HG03521 (cell line): ENCODE results near the gene RTN4R.
"Not testable (repeated sequence)": the region's sequence is repeated elsewhere in the genome, so short reads cannot be mapped to it uniquely, and the experiment has no call there.

ENCODE experiments used
- ATAC-seq: cut with Tn5 transposase; IDR thresholded peaks from one replicate; pipeline ENCODE4 v1.9.1; 2021; ENCODE audit warnings: mild to moderate bottlenecking, moderate library complexity; ENCODE audit not compliant: unreplicated experiment

RTN4R gene

DNA sequence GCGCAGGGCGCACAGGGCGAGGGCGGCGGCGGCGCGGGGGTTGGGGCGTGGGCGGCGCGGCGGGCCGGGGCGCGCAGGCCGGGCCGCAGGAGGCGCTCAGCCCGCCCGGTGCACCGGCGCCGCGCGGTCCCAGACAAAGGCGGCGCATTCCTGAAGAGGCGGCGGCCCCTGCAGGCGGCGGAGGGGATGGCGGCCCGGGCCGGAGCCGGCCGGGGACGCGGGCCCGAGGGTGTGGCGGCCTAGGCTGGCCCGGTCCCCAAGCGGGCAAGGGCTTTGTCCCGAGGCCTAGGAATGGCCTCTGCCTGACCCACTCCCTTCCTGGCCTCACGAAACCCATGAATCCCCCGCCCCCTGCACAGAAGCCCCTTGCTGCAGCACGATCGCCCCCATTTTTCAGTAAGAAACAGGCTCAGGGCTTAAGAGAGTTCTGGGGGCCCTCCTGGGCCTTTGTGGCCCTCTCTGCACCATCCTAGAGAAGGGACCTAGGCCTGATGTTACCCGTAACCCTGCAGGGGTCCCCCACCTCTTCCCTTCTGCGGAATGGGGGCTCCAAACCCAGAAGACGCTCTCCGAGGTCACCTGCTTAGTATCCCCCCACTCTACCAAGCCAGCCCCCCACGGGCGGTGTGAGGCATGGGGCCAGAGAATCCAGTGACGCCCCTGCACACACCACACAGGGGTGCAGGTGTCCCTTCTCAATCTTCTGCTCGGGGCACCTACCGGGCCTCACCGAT is at the start of gene RTN4R:
Gene RTN4R (minus strand): TSS at position 40 of the 734 bp plus-strand sequence. CDS start 226 bp downstream, outside the sequence.
- ATAC-seq: no peak

DNA sequence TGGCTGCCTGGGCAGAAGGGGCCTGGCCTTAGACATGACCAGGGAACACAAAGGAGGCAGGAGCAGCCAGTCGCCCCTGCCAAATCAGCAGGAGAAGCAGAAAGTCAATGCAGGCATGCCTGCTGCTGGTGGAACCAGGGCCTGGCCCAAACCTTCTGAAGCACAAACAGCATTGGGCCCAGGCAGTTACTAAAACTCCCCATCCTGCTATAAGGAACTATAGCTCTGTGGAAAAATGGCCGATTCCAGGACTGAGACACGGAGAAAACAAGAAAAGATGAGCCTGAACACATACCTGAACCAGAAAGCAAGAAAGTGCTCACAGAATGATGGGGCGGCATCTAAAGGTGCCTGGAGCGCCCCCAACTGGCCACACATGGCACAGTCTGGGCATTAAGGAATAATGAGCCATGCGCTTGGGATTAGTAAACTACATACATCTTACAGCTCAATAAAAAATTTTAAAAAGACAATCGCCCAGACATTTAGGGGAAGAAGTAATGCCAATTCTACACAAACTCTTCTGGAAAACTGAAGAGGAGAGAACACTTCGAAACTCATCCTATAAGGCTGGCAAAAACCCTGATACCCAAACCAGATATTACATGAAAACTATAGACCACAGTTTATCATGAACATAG is 49.4 kb upstream of the RTN4R start:
- not testable (repeated sequence) for ATAC-seq

DNA sequence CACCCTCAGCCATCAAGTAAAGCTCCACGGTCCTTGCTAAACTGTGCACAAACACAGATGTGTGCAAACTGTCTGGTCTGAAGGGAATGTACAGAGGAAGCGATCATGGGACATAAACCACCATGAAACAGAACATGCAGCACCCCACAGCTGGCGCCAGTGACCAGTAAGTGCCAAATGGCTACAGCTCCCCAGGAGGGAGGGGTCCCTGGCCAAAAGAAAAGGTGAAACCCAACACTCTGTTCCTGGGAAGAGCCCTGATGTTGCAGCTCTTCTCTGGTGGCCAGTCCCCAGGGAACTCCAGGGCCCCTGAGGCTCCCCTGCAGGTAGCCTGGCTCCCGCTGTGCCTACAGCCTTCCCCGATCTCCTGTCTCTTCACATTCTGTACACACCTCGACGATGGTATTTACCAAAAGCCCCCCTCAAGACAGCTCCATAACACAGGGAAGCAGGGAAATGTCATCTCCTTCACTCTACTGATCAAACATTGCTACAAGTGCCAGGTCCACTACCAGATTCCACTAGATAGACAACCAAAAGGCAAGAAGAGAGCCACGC is 48.8 kb upstream of the RTN4R start:
- ATAC-seq: no peak

DNA sequence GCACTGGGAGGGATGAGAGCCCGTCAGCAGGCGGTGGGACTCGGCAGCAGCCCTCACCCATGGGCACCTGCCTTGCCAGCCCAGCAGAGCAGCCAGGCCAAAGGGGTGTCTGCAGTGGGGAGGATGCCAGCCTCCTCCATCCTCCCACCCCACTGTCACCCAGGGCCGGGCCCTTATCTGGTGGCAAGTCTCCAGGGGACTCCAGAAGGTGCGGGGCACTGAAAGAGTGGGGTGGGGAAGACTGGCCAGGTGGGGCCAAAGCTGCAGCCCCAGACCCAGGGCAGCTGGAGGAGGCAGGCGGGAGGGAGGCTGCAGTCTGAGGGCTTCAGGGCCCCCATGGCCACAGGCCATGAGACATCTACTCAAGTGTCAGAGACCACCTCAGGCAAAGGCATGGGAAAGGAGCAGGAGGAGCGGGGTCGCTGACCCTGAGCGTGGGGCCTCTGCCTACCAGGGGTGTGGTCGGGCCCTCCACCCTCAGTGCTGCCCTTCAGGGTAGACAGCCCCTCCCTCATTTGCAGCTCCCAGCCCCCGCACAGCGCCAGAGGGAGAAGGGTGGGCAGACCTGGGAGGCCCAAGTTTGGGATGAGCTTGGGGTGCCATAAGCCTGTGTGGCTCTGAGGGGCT is 48.2 kb upstream of the RTN4R start:
- no peak for ATAC-seq

DNA sequence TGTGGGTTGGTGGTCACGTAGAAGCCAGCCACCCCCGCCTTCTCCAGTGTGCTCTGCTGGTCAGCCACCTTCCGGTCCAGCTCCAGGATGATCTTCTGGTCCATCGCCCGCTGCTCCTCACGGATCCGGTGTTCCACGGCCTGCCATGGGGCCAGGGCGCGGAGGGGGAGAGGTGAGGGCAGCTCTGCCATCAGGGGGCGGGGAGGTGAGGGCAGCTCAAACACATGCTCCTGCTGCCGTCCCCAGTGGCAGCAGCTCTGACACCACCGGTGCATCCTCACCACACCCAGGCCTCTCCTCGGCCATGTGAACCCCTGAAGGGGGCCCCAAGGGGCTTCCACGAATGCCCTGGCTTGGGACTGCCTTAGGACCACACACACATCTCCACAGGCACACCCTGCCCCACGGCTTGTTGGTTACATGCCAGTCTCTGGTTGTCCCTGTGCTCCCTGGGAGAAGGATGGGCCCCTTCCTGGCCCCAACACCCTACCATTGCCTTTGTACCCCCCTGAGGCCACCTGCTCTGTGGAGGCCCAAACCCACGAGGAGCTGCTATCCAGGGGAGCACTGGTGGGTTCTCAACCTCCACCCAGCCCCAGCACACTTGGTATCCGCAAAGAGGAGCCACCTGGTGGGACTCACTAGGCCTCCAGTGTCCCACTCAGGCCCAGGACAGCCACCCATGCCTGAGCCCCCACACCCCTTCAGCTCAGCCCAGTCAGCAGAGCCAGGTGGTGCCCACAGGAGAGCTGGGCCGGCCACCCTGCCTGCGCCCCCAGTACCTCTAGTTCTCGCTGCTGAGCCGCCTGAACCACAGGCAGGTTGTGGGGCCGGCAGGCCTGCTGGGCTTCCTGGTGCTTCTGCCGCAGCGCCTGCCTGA is 47.5 kb upstream of the RTN4R start:
- ATAC-seq: no peak

DNA sequence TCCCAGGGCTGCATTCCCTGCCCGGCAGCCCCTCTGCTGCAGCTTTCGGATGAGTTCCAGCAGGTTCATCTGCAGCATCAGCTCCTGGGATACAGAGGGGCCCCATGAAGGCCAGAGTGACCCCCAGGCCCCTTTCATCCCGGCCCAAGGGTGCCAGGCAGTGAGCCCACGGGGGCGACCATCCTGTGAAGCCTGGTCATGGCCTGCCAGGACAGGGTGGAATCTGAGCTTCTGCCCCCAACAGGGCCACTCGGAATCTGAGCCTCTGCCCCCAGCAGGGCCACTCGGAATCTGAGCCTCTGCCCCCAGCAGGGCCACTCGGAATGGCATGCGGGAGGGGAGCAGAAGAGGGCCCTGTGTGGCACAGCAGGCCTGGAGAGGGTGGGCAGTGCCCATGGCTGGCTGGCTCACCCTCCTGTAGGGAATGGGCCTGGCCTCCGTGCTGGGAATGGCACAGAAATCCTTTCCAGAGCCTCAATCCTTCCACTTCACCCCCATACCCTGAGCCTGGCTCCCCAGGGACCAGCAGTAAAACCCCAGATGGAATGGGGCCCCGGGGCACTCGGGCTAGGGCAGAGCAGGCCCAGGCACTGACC is 46.7 kb upstream of the RTN4R start:
- ATAC-seq: not testable (repeated sequence)

DNA sequence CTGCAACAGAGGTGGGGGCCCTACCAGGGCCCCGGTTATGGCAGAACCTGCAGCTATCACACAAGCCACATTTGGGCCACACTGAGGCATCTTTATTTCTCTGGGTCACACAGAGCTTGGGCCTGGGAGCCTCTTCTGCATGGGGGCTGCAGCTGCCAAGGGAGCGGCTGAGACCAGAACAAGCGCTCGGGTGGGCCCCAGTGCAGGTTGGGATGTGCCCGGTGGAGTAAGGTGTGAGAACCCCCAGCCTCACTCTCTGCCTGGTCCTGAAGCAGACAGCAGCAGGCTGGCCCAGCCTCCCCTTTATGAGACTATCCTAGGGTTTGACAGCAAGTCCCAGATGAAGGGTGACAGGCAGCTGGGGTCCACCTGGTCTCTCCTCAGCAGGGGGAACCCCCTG is 46.1 kb upstream of the RTN4R start:
- not testable (repeated sequence) for ATAC-seq

DNA sequence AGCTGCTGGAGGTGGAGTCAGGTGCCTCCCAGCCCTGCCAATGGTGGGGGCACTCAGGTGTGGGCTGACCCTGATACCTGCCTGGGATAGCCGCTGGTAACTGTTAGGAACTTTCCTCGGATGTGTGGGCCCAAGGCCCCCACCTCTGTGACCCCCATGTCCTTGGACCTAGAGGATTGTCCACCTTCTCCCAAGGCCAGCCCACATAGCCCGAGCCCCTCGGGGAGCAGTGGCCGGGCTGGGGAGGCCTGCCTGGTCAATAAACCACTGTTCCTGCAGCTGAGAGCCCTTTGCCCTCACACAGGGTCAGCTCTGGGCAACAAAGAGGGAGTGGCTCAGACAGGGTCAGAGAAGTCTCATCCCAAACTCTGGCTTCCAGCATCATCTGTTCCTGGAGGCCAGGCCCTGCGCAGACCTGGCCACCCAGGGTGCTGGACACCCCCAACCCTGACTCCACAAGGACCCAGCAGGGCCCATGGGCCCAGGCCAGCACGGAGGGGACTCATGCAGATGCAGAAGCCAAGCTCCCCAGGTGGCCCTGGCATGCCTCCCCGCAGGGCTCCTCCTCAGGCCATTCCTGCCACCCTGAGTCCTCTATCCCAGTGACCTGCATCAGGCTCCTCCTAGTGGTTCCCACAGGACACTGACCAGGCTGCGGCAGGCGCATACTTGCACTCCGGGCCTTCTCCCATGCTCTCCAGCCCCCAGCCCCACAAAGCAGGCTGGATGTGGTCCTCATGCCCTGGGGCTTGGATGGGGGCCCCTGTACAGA is 45.4 kb upstream of the RTN4R start:
- ATAC-seq: not testable (repeated sequence)

DNA sequence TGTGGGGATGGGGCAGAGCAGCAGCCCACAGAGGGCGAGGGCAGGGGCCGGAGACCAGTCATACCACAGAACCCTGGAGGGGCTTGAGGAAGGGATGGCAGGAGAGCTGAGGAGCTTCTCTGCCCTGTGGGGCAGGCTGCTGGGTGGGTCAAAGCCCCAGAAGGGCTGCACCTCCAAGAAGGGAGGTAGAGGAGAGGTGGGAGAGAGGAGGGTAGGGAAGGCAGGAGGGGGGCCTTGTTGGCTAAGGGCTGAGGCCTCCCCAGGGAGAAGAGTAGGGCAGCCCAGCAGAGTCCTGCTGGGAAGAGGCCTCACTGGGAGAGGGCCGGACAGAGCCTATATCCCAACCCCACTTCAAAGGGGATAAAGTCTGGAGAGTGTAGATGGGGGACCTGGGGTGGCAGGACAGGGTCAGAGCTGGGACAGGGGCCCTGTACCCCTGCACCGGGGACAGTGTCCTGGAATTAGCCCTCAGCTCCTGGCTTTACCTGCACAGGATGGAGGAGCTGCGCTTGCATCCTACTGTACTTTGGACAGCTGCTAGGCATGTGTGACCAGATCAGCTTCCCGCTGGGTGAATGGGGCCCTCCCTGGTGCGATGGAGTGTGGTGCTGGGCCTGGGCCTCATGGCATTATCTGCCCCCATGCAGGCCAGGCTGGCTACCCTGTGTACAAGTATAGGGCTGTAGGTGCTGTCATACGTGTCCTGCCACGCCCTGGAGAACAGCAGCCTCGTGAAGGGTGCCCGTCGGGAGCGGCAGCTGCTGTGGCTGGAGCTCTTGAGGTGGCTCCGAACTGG is 44.5 kb upstream of the RTN4R start:
- no peak for ATAC-seq

DNA sequence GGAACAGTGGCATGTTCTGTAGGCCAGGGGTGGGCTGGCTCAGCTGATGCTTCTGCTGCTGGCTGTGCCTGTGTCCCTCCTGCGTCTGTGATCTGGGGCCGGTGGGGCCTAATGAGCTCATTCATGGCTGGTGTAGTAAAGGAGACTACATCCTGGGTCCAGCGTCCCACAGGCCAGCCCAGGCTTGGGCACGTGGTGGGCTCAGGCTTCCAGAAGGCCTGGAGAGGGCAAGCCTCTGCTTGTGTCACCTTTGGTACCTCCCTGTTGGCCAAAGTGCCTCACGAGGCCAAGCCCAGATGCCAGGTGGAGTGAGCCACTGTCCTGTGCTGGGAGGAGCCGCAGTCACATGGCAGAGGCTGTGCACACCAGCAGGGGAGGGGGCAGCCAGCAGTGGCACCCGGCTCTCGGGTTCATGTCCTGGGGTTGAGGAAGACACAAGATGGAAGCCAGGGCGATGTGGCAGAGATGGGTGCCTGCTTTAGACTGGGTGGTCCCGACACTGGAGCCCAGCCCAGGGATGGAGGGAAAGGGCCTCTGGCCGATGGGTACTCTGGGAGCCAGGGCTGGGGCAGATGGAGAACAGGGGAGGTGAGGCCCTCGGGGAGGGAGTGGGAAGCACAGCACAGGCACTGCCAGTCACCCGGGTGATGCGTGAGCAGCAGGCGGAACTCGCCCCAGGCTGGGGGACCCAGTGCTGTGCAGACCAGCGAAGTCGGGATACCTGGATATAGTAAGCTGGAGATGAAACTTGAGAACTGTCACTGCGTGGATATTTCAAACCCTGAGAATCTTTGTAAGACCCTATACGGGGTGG is 43.3 kb upstream of the RTN4R start:
- not testable (repeated sequence) for ATAC-seq

DNA sequence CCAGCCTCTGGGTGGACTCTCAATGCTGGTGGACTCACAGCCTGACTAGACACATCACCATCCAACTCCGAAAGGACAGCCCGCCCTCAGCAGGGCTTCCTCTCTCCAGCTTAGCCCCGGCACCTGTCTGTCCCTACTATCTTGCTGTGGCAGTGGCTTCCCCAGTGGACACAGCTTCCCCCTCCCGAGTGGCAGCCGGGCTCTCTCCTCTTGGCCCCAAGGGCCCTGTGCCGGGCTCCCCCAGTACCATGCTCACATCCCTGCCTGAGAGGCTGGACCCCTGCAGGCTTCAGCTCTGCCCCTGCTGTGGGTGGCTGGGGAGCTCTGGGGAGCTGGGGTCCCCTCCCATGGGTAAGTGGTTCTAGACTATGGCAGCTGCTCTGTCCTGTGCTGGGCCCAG is 42.7 kb upstream of the RTN4R start:
- ATAC-seq: not testable (repeated sequence)

DNA sequence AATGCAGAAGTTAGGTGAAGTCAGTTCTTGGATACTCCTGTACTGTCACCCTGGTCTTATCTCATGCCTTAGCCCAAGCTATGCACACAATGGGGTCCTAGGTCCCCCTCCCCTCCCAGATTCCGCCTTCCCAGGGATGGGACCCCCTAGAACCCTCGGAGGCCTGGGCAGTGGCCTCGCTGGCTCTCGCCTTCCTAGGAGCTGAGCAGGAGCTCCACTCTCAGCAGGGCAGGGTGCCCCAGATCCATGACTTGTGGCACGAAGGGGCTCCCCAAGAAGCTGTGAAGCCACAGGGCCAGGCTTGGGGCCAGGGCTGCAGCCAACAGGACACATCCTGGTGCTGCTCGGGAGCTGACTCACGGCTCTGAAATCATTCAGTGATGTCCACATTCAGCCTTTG is 42.1 kb upstream of the RTN4R start:
- ATAC-seq: not testable (repeated sequence)

DNA sequence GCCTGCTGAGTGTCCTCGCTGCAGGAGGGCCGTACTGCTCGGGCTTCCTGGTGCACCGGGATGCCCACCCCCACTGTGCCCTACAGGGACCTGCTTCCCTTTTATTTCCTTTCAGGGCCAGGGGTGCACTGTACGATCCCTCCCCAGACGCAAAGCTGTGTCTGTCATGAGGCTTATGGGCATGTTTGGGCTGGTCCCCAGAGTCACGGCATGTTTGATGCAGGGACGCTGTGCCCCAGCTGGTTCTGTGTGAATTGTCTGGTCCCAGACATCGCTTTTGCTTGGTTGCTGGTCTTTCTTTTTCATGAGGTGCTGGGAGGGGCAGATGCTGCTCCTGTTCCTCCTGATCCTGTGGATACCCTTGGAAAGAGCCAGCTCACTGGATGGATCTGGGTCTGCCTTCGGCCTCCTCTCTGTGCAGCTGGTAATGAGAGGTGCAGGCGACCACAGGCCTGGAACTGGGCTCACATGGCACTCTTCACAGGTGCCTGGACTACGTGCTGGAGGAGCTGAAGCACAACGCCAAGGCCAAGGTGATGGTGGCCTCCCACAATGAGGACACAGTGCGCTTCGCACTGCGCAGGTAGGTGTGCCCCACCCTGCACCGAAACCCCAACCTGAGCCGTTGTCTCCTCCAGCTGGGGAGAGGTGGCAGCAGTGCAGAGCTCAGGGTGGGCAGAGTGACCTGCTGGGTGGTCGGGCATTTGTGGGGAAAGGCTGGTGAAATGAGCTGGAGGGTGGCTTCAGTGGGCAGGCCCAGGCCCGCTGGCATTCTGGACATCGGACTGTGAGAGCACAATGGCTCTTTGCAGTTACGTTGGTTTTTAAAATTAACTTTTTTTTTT is 40.9 kb upstream of the RTN4R start:
- not testable (repeated sequence) for ATAC-seq

DNA sequence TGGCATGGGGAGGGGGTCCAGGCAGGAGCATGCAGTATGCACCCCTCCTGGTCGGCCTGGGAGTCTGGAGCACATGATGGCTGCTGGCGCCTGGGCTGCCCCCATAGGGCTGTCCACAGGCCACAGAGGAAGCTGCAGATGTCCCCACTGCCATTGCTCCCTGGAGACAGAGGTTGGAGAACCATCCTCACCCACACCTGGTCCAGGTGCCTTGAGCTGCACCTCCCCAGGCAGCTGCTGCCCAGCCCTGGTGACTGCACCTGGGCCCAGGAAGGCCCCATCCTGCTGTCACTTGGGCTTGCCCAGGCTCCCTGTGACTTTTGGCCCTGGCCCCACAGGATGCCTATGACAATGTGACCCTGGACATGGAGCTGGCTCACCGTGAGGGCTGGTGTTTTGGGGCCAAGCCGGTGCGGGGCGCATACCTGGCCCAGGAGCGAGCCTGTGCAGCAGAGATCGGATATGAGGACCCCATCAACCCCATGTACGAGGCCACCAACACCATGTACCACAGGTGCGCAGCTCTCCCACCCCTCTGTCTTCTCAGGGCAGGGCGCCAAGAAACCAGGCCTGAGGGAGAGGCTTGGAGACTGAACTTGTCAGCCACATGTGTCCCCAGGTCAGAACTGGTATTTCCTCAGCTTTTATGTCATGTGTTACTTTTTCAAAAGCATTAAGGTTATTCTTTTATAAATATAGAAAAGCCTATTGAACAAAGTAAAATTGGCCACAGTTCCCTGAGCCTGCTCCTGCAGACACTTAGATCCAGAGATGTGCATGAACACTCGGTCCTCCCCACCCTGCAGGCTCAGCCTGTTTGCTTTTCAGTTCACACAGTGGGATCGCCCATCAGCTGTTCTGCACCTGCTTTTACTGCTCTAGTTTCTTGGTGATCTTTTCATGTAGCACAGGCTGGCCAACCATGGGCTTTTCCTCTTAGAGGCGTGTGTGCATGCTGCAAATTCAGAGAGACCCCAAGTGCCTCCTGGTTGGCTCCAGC is 39.6 kb upstream of the RTN4R start:
- ATAC-seq: not testable (repeated sequence)

DNA sequence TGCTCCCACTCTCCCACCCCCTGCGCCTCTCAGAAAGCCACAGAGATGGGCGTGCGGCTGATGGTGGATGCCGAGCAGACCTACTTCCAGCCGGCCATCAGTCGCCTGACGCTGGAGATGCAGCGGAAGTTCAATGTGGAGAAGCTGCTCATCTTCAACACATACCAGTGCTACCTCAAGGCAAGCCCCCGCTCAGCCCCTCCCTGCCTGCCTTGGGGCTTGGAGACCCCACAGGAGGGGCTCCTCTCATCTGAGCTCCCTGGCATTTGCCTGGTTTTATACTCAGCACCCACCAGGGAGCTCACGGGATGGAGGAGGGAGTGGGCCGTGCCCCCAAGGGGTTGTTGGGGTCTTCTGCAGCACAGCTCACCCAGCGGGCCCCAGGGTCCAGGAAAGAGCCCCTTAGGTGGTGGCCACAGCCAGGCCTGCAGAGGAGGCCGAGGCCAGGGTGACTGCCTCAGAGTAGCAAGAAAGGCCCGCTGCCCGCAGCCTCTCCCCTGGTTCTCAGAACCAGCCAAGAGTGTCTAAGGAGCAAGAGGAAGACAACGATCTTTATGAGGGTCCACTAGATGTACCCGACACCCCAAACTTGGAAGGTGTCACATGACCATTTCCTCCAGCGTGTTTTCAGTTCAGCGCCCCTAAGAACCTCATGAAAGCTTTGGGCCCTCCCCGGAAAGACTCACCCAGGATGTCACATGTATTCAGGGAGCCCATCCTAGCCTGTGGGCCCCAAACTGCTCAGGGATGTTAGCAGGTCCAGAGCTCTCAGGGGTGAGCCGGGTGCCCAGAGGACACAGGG is 38.7 kb upstream of the RTN4R start:
- not testable (repeated sequence) for ATAC-seq
